GM08714 (cell line): Measurements from ENCODE around the gene OR2T8.

Source experiments
- H3K4me3 ChIP-seq: fragments of 200-500 bp; sonication (Bioruptor generic); 2 replicates; pipeline ENCODE4 v1.5.1; 2014; ENCODE audit warnings: mild to moderate bottlenecking, low read length, inconsistent platforms
- ZNF274 ChIP-seq: IDR thresholded peaks from 2 replicates; pipeline ENCODE4 v1.6.1; 2012; ENCODE audit warnings: mild to moderate bottlenecking, low read depth, low read length

The OR2T8 gene

DNA sequence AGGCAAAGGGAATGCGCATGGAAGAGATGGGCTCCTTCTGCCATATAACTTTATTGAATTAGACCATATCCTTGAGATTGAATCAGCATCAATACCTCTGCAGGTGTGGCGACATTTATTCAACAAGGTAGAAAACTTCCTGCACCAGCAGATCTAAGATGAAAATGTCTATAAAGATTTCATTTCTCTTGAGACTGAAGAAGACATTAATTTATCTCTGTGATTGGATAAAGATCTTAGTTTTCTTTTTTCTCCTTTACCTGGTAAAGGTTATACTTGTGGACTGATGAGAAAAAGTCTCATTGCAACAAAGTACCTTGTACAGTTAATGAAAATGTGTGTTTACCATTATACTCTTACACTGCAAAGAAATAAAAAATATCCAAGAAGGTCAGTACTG is at the start of gene OR2T8:
Gene OR2T8 (plus strand): TSS at position 301 of the 400 bp plus-strand sequence. CDS start 766 bp downstream, outside the sequence.
- H3K4me3 ChIP-seq, result no peak within 1 kb of the TSS
- no peak for TF ChIP-seq ZNF274

GRCh38 chr1:247883346-247883745 is 36.7 kb upstream of the OR2T8 start:
- no peak for TF ChIP-seq ZNF274
- no peak overlapping the region for H3K4me3 ChIP-seq

DNA sequence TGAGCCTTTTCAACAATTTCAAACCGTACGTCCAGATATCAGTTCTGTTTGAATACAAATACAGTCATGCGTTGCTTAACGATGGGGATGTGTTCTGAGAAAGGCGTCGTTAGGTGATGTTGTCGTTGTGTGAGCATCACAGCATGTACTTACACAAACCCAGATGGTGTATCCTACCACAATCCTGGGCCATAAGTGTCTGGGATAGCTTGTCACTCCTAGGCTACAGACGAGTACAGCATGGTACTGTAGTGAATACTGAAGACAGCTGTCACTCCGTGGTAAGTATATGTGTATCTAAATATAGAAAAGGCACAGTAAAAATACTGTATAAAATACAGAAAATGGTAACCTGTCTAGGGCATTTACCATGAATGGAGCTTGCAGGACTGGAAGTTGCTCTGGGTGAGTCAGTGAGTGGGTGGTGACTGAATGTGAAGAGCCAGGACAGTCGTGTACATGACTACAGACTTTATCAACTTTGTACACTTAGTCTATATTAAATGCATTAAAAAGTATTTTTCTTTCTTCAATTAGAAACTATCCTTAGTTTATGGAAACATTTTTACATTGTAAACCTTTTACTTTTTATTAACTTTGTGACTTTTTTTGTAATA is 35.1 kb upstream of the OR2T8 start:
- H3K4me3 ChIP-seq, result no peak overlapping the region
- TF ChIP-seq ZNF274, result no peak

DNA sequence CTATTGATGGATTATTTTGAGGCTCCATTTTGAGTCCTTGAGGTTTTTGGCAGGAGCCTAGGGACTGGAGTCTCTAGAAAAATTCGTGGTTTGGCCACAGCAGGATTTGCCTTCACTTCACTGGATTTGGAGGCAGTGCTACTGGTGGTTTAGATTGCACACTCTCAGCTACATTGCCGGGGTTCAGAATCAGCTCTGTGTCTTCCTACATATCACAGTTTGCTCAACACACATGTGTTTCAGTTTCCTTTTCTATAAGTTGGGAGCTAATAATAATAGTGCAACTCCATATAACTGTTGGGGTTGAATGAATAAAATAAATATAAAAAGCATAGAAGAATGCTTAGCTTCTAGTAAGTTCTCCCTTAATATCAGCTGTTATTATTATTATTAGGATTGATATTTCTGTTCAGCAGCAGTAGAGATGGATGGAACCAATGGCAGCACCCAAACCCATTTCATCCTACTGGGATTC is 24.9 kb upstream of the OR2T8 start, which contains the start of gene OR2W3:
Gene OR2W3 (plus strand): TSS at position 425 of the 475 bp plus-strand sequence. CDS start 0 bp downstream, at position 425.
- no peak within 1 kb of the TSS for H3K4me3 ChIP-seq

GRCh38 chr1:247895976-247896375 is 24.1 kb upstream of the OR2T8 start:
- no peak for TF ChIP-seq ZNF274

More for the DNA sequence above, 24.9 kb upstream of the OR2T8 start, which contains the start of gene OR2W3:
- TF ChIP-seq ZNF274, result no peak

DNA sequence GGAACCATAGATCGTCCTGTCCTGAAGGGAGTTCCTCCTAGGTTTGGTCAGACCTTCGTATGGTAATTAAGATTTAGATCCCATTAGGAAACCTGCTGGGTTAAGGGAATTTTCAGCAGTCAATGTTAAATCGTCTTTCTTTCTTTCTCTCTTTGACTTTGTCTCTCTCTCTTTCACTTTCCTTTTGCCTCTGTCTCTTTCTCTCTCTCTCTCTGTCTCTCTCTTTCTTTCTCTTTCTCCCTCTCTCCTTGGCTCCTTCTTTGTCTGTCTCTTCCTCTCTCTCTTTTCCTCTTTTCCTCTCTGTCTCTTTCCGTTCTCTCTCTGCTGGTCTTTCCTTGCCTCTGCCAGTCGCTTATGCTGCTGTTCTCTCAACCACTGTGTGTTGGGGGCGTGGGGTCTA is 15.9 kb upstream of the OR2T8 start:
- TF ChIP-seq ZNF274, result no peak
- H3K4me3 ChIP-seq, result no peak overlapping the region

More at GRCh38 chr1:247895976-247896375, 24.1 kb upstream of the OR2T8 start:
- no peak overlapping the region for H3K4me3 ChIP-seq

- no peak for TF ChIP-seq ZNF274
- H3K4me3 ChIP-seq, result no peak overlapping the region
These were observed 14.9 kb upstream of the OR2T8 start for GRCh38 chr1:247905181-247905580.

DNA sequence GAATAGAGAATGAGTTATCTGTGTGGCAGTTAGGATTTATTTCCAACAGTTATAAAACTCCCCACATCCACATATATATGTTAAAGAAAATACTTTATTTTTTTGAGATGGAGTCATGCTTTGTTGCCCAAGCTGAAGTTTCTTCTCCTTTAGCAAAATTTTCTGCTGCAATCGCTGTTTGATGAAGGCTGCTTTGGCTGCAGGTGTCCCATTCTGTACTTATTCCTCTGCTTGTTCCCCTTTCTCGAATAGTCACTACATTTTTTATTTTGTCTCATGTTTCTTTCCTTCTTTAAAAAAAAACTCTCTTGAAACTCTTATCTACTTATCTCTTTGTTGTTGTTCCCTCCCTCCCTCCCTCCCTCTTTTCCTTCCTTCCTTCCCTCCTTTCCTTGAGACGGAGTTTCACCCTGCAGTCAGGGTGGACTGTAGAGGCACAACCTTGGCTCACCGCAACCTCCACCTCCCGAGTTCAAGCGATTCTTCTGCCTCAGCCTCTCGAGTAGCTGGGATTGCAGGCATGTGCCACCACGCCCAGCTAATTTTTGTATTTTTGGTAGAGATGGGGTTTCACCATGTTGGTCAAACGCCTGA is 14.0 kb upstream of the OR2T8 start:
- TF ChIP-seq ZNF274, result no peak

GRCh38 chr1:247906504-247907047 is 13.5 kb upstream of the OR2T8 start:
- no peak overlapping the region for H3K4me3 ChIP-seq
- no peak for TF ChIP-seq ZNF274

More for the DNA sequence above, 14.0 kb upstream of the OR2T8 start:
- H3K4me3 ChIP-seq, result no peak overlapping the region

DNA sequence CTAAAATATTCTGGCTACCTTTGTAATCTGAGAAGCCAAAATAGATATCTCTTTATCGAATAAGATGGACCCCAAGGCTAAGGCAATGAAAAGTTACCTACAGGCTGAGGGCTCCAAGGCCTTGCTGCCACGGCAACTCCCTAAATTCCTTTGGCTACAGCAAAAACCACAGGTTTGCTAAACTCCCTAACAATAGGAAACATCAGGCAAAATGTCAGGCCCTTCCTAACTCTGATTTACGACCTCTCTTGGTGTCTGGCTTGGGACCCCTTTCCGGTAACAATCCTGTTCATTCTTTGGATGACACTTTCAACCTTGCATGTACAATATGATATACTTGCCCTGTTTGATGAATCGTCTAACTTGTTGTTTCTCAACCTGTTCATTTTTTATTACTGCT is 11.3 kb upstream of the OR2T8 start:
- no peak for TF ChIP-seq ZNF274
- no peak overlapping the region for H3K4me3 ChIP-seq

GRCh38 chr1:247913786-247914185 is 6.3 kb upstream of the OR2T8 start:
- TF ChIP-seq ZNF274, result no peak
- H3K4me3 ChIP-seq, result no peak overlapping the region

GRCh38 chr1:247914941-247915662 is 5.0 kb upstream of the OR2T8 start:
- no peak for TF ChIP-seq ZNF274
- no peak overlapping the region for H3K4me3 ChIP-seq

- no peak for TF ChIP-seq ZNF274
These were observed 3.9 kb downstream of the OR2T8 start for GRCh38 chr1:247923941-247924340.

GRCh38 chr1:247924868-247925267 is 4.8 kb downstream of the OR2T8 start, which contains the start of gene OR2AJ1:
Gene OR2AJ1 (plus strand): TSS chr1:247924889. CDS start chr1:247933769, 8,880 bp downstream.
- H3K4me3 ChIP-seq, result no peak within 1 kb of the TSS
- no peak for TF ChIP-seq ZNF274

More at GRCh38 chr1:247923941-247924340, 3.9 kb downstream of the OR2T8 start:
- no peak overlapping the region for H3K4me3 ChIP-seq
